H9 (cell line): Measurements from ENCODE around the gene SPSB3. TPM values are rescaled to one million over a fixed set of nuclear protein-coding genes. Genes with fewer than 3 reads are reported as not detected.

Experiments used
- DNase-seq: peaks from one replicate; pipeline ENCODE4 v3.0.0-alpha.2; 2017
- H2AFZ ChIP-seq: one replicate; pipeline ENCODE4 v1.6.1; 2013; ENCODE audit warnings: mild to moderate bottlenecking, low read length, control low read depth, moderate library complexity
- H2AK5ac ChIP-seq: 2 replicates; pipeline ENCODE4 v1.6.1; 2013; ENCODE audit warnings: low read length, control low read depth, mixed read lengths; ENCODE audit not compliant: insufficient read length
- H2BK120ac ChIP-seq: one replicate; pipeline ENCODE4 v1.6.1; 2013; ENCODE audit warnings: low read depth, mild to moderate bottlenecking, low read length, control low read depth, inconsistent platforms; ENCODE audit not compliant: poor library complexity, severe bottlenecking
- H2BK12ac ChIP-seq: 2 replicates; pipeline ENCODE4 v1.6.1; 2013; ENCODE audit warnings: low read length, control low read depth, mixed read lengths, low read depth; ENCODE audit not compliant: insufficient read length
- H2BK15ac ChIP-seq: 2 replicates; pipeline ENCODE4 v1.6.1; 2013; ENCODE audit warnings: low read depth, low read length, control low read depth
- H2BK20ac ChIP-seq: one replicate; pipeline ENCODE4 v1.6.1; 2013; ENCODE audit warnings: low read depth, mild to moderate bottlenecking, low read length, control low read depth, inconsistent platforms; ENCODE audit not compliant: poor library complexity, severe bottlenecking
- H2BK5ac ChIP-seq: 2 replicates; pipeline ENCODE4 v1.6.1; 2013; ENCODE audit warnings: low read length, control low read depth, mixed read lengths; ENCODE audit not compliant: insufficient read length
- H3K14ac ChIP-seq: 2 replicates; pipeline ENCODE4 v1.6.1; 2013; ENCODE audit warnings: low read length, control low read depth; ENCODE audit not compliant: insufficient read depth
- H3K18ac ChIP-seq: 2 replicates; pipeline ENCODE4 v1.6.1; 2013; ENCODE audit warnings: low read depth, mild to moderate bottlenecking, mixed read lengths, low read length, control low read depth; ENCODE audit not compliant: insufficient read length
- H3K23ac ChIP-seq: 2 replicates; pipeline ENCODE4 v1.6.1; 2013; ENCODE audit warnings: low read length, control low read depth, mixed read lengths, low read depth; ENCODE audit not compliant: insufficient read length
- H3K23me2 ChIP-seq: 2 replicates; pipeline ENCODE4 v1.6.1; 2013; ENCODE audit warnings: low read depth, mild to moderate bottlenecking, mixed read lengths, low read length, control low read depth; ENCODE audit not compliant: insufficient read length, poor library complexity, severe bottlenecking
- H3K27ac ChIP-seq: 2 replicates; pipeline ENCODE4 v1.5.1; 2013; ENCODE audit warnings: low read length, control low read depth, mixed read lengths, low read depth; ENCODE audit not compliant: insufficient read length
- H3K27me3 ChIP-seq: 2 replicates; pipeline ENCODE4 v1.6.1; 2013; ENCODE audit warnings: low read length, control low read depth, inconsistent platforms; ENCODE audit not compliant: insufficient read depth
- H3K4ac ChIP-seq: 2 replicates; pipeline ENCODE4 v1.6.1; 2013; ENCODE audit warnings: low read depth, mild to moderate bottlenecking, control low read depth, inconsistent platforms, low read length, moderate library complexity
- H3K4me1 ChIP-seq: 2 replicates; pipeline ENCODE4 v1.6.1; 2013; ENCODE audit warnings: low read length, control low read depth, inconsistent platforms; ENCODE audit not compliant: insufficient read depth
- H3K4me2 ChIP-seq: 2 replicates; pipeline ENCODE4 v1.6.1; 2013; ENCODE audit warnings: low read length, control low read depth, mixed read lengths; ENCODE audit not compliant: insufficient read length, insufficient read depth
- H3K56ac ChIP-seq: 2 replicates; pipeline ENCODE4 v1.6.1; 2013; ENCODE audit warnings: low read depth, mild to moderate bottlenecking, mixed read lengths, low read length, control low read depth; ENCODE audit not compliant: insufficient read length
- H3K79me1 ChIP-seq: 2 replicates; pipeline ENCODE4 v1.6.1; 2013; ENCODE audit warnings: low read depth, mild to moderate bottlenecking, moderate library complexity, low read length, control low read depth, inconsistent platforms; ENCODE audit not compliant: insufficient read depth, poor library complexity, severe bottlenecking
- H3K79me2 ChIP-seq: 2 replicates; pipeline ENCODE4 v1.6.1; 2013; ENCODE audit warnings: low read length, control low read depth, inconsistent platforms; ENCODE audit not compliant: insufficient read depth
- H3K9ac ChIP-seq: 2 replicates; pipeline ENCODE4 v1.6.1; 2013; ENCODE audit warnings: low read length, control low read depth, mixed read lengths; ENCODE audit not compliant: insufficient read length; ENCODE audit errors: extremely low read depth
- H3K9me3 ChIP-seq: one replicate; pipeline ENCODE4 v1.6.1; 2013; ENCODE audit warnings: low read depth, low read length, inconsistent platforms; ENCODE audit not compliant: control insufficient read depth
- H3T11ph ChIP-seq: one replicate; pipeline ENCODE4 v1.6.1; 2013; ENCODE audit warnings: mild to moderate bottlenecking, low read length, control low read depth, inconsistent platforms
- H4K20me1 ChIP-seq: one replicate; pipeline ENCODE4 v1.6.1; 2013; ENCODE audit not compliant: control insufficient read depth, insufficient read length, insufficient read depth
- H4K5ac ChIP-seq: 2 replicates; pipeline ENCODE4 v1.6.1; 2013; ENCODE audit warnings: low read depth, mild to moderate bottlenecking, mixed read lengths, low read length, control low read depth; ENCODE audit not compliant: insufficient read length
- H4K8ac ChIP-seq: replicated peaks from 2 replicates; pipeline ENCODE4 v1.6.1; 2013; ENCODE audit warnings: low read length, control low read depth, mixed read lengths, low read depth; ENCODE audit not compliant: insufficient read length
- H4K91ac ChIP-seq: 2 replicates; pipeline ENCODE4 v1.6.1; 2013; ENCODE audit warnings: low read depth, mild to moderate bottlenecking, moderate library complexity, mixed read lengths, low read length, control low read depth; ENCODE audit not compliant: insufficient read length
- H3K27ac Mint-ChIP-seq, 3 experiments: 2 replicates in 2 of 3; 3 replicates in 1 of 3; pipeline ENCODE4 v1.8.0; 2020 to 2021; ENCODE audit warnings: mixed read lengths in 3 of 3, mild to moderate bottlenecking in 1 of 3, moderate library complexity in 1 of 3
- H3K27me3 Mint-ChIP-seq: 2 replicates; pipeline ENCODE4 v1.8.0; 2021; ENCODE audit warnings: low read depth, mild to moderate bottlenecking, moderate library complexity, mixed read lengths
- H3K36me3 Mint-ChIP-seq, 3 experiments: 2 replicates in 2 of 3; 3 replicates in 1 of 3; pipeline ENCODE4 v1.8.0; 2020 to 2021; ENCODE audit warnings: low read depth in 3 of 3, mixed read lengths in 3 of 3; ENCODE audit not compliant: insufficient read depth in 1 of 3
- H3K4me1 Mint-ChIP-seq, 2 experiments: 2 replicates each; pipeline ENCODE4 v1.8.0; 2020; ENCODE audit warnings: mixed read lengths in 2 of 2
- H3K4me3 Mint-ChIP-seq, 2 experiments: 2 replicates in 1 of 2; 3 replicates in 1 of 2; pipeline ENCODE4 v1.8.0; 2020 to 2021; ENCODE audit warnings: mild to moderate bottlenecking in 2 of 2, mixed read lengths in 2 of 2, moderate library complexity in 1 of 2
- H3K9me3 Mint-ChIP-seq, 2 experiments: 2 replicates in 1 of 2; 3 replicates in 1 of 2; pipeline ENCODE4 v1.8.0; 2020; ENCODE audit warnings: mild to moderate bottlenecking in 2 of 2, mixed read lengths in 2 of 2, moderate library complexity in 1 of 2
- CTCF ChIP-seq: fragments of 200-600 bp; sonication (generic); conservative IDR thresholded peaks from 3 replicates; pipeline ENCODE4 v1.8.0; 2021; ENCODE audit warnings: antibody characterized with exemption, mild to moderate bottlenecking
- WGBS: extraction: QIAGEN DNeasy Blood & Tissue Kit; methylation state at CpG from one replicate; pipeline ENCODE4 v1.1.7; 2013; ENCODE audit warnings: missing lambda C conversion rate, low lambda C conversion rate, mixed read lengths; ENCODE audit not compliant: insufficient read length; ENCODE audit errors: extremely low coverage; 5-methylcytosine and 5-hydroxymethylcytosine counted together
- total RNA-seq: library from RNA; stranded (reverse); gene quantifications from 2 replicates; pipeline ENCODE4 v1.2.1, GENCODE V29; 2021

SPSB3 gene
- total RNA-seq, 1 experiment from 2014 or later: 19.9 TPM

GRCh38 chr16:1761751-1762150 is 20.6 kb downstream of the SPSB3 start:
- Histone ChIP-seq H4K5ac (no peak overlapping the region), H2BK20ac (no peak overlapping the region), H3K4me2 (no peak overlapping the region), H3K9ac (no peak overlapping the region), H4K20me1 (no peaks in the 10 kb centered on the region), H2BK120ac (no peak overlapping the region), H3K14ac (no peak overlapping the region), H3K4ac (no peak overlapping the region), H2AK5ac (no peak overlapping the region), H3K56ac (no peak overlapping the region), H2AFZ (no peak overlapping the region), H3K79me1 (no peaks in the 10 kb centered on the region), H3K27ac (no peak overlapping the region), H3T11ph (no peak overlapping the region), H4K91ac (no peak overlapping the region), H3K27me3 (no peaks in the 10 kb centered on the region), H3K18ac (no peak overlapping the region), H3K23ac (no peak overlapping the region), H3K79me2 (no peaks in the 10 kb centered on the region), H3K23me2 (peaks cover 3% of the 10 kb centered on the region), H2BK15ac (no peak overlapping the region), H3K9me3 (no peaks in the 10 kb centered on the region), H3K4me1 (no peaks in the 10 kb centered on the region), H2BK12ac (no peak overlapping the region), H4K8ac (no peak overlapping the region), H2BK5ac (no peak overlapping the region)
- no peak for DNase-seq
- Mint-ChIP-seq H3K27me3 (no peaks in the 10 kb centered on the region), H3K9me3 (no peaks in the 10 kb centered on the region), H3K27ac (no peak overlapping the region; a peak in 1 of 7 replicates), H3K4me1 (no peaks in the 10 kb centered on the region), H3K4me3 (no peak overlapping the region), H3K36me3 (peaks cover 5 to 23% (median 11%) of the 10 kb centered on the region in 3 experiments; a peak in 6 of 7 replicates)
- WGBS: no CpG with 5 or more reads among the region's 15 CpGs
- TF ChIP-seq CTCF: no peak
